Spleen (tissue), 7 donors: ENCODE results near the gene CCDC34.

ENCODE experiments used
- POLR2A ChIP-seq, 3 donors: fragments of 450-650 bp; IDR thresholded peaks; one replicate each; pipeline ENCODE4 v1.5.1; 2017; ENCODE audit warnings: antibody characterized with exemption in 3 of 3, mild to moderate bottlenecking in 1 of 3
- POLR2AphosphoS5 ChIP-seq, 3 donors: sonication (generic); formaldehyde crosslinking; IDR thresholded peaks; one replicate each; pipeline ENCODE4 v1.5.1; 2017; ENCODE audit warnings: antibody characterized with exemption in 3 of 3
- TF ChIP-seq, protein P1 (sequence below), 11 experiments: fragments of 200-600 bp in 7 of 11; fragments of 450-650 bp in 4 of 11; sonication (generic) in 4 of 11; IDR thresholded peaks in 8 of 11; conservative IDR thresholded peaks in 3 of 11; 1 replicate in 7 of 11; 2 replicates in 4 of 11; pipeline versions ENCODE4 v1.4.0 to v1.8.0; 2016 to 2021; ENCODE audit warnings: antibody characterized with exemption in 11 of 11, inconsistent platforms in 4 of 11, mild to moderate bottlenecking in 1 of 11
- donor health status: DM: no; HTN: no; CAD: no; lungs with moderate emphysema.
- donor health status: DM: no; HTN: no; CAD: no.
- donor health status: DM: no; HTN: no; CAD: no.

DNA sequence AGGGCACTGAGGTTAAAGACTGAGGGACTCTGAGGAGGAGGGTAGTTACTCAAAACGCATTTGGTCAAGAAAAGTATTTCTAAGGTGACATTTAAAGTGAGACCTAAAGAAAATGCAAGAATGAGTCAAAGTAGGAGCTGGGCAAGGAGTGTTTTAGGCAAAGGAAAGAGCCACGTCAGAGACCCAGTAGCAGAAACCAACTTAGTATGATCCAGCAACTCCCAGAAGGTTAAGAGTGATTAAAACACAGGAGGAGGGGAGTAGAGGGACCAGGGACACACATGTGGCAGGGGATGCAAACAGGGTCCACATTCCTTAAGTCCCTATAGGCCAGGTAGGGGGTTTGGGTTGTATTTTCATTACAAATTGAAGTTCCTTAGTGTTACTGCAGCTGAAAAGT is 24.3 kb upstream of the CCDC34 start:
- TF ChIP-seq, protein P1, sequence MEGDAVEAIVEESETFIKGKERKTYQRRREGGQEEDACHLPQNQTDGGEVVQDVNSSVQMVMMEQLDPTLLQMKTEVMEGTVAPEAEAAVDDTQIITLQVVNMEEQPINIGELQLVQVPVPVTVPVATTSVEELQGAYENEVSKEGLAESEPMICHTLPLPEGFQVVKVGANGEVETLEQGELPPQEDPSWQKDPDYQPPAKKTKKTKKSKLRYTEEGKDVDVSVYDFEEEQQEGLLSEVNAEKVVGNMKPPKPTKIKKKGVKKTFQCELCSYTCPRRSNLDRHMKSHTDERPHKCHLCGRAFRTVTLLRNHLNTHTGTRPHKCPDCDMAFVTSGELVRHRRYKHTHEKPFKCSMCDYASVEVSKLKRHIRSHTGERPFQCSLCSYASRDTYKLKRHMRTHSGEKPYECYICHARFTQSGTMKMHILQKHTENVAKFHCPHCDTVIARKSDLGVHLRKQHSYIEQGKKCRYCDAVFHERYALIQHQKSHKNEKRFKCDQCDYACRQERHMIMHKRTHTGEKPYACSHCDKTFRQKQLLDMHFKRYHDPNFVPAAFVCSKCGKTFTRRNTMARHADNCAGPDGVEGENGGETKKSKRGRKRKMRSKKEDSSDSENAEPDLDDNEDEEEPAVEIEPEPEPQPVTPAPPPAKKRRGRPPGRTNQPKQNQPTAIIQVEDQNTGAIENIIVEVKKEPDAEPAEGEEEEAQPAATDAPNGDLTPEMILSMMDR (IDR thresholded peaks at IDR 0.05 in 8 of 11, conservative IDR thresholded peaks at IDR 0.05 in 3 of 11): no peak
- TF ChIP-seq POLR2AphosphoS5 (IDR thresholded peaks at IDR 0.05): no peak
- TF ChIP-seq POLR2A (IDR thresholded peaks at IDR 0.05): no peak
